Measurements from ENCODE around the gene YIF1A.
A peak's percentile ranks its signal among the peaks of the same experiment; 100 is the strongest.
"Not testable (repeated sequence)": the region's sequence is repeated elsewhere in the genome, so short reads cannot be mapped to it uniquely, and the experiment has no call there.

Gene YIF1A

GRCh38 chr11:66326261-66327111, 37.5 kb upstream of the YIF1A start:
- no peak for DNase-seq (ENCODE audit: low spot score)

DNA sequence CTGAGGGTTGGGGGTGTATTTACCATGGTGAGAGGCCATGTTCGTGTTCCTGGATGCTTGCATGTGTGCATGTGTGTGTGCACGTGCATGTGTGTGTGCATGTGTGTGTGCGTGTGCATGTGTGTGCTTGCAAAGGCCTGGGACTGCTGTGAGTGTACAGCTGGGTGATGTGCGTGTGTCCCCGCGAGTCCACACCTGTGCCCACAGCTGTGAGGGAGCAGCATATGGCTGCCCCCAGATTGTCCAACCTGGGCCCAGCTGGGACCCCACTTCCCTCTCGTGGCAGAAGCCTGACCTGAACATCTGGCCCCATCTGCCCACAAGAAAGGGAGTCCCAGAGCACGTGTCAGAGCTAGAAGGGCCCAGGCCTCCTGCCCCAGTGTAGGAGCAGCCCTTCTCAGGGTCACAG, 36.3 kb upstream of the YIF1A start:
- no peak for DNase-seq (ENCODE audit: low spot score)

- no peak for DNase-seq (ENCODE audit: low spot score)
Observed at GRCh38 chr11:66324664-66325063, 35.7 kb upstream of the YIF1A start.

- DNase-seq (ENCODE audit: low spot score): no peak
Observed at GRCh38 chr11:66323684-66324083, 34.7 kb upstream of the YIF1A start.

GRCh38 chr11:66322732-66323427, 33.9 kb upstream of the YIF1A start:
- no peak for DNase-seq (ENCODE audit: low spot score)

DNA sequence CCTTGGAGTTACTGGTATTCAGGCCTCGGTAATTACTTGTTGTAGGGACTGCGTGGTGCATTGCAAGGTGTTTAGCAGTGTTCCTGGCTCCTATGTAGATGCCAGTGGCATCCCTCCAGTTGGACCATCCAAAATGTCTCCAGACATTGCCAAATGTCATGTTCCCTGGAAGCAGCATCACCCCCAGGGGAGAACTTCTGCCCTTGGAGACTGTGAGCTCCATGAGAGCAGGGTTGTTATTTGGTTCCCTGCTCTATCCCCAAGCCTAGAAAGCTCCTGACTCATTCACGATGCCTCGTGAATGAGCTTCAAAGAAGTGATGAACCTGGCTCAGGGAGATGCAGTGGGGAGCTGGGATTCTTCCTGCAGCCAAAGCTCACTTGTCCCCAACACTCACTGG, 32.7 kb upstream of the YIF1A start:
- no peak for DNase-seq (ENCODE audit: low spot score)

GRCh38 chr11:66320748-66321147, 31.8 kb upstream of the YIF1A start:
- DNase-seq (ENCODE audit: low spot score): not testable (repeated sequence)

DNA sequence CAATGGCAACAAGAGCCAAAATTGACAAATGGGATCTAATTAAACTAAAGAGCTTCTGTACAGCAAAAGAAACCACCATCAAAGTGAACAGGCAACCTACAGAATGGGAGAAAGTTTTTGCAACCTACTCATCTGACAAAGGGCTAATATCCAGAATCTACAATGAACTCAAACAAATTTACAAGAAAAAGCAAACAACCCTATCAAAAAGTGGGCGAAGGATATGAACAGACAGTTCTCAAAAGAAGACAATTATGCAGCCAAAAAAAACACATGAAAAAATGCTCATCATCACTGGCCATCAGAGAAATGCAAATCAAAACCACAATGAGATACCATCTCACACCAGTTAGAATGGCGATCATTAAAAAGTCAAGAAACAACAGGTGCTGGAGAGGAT, 31.3 kb upstream of the YIF1A start:
- DNase-seq (ENCODE audit: low spot score): not testable (repeated sequence)

GRCh38 chr11:66318600-66318970, 29.6 kb upstream of the YIF1A start:
- DNase-seq (ENCODE audit: low spot score): no peak

DNA sequence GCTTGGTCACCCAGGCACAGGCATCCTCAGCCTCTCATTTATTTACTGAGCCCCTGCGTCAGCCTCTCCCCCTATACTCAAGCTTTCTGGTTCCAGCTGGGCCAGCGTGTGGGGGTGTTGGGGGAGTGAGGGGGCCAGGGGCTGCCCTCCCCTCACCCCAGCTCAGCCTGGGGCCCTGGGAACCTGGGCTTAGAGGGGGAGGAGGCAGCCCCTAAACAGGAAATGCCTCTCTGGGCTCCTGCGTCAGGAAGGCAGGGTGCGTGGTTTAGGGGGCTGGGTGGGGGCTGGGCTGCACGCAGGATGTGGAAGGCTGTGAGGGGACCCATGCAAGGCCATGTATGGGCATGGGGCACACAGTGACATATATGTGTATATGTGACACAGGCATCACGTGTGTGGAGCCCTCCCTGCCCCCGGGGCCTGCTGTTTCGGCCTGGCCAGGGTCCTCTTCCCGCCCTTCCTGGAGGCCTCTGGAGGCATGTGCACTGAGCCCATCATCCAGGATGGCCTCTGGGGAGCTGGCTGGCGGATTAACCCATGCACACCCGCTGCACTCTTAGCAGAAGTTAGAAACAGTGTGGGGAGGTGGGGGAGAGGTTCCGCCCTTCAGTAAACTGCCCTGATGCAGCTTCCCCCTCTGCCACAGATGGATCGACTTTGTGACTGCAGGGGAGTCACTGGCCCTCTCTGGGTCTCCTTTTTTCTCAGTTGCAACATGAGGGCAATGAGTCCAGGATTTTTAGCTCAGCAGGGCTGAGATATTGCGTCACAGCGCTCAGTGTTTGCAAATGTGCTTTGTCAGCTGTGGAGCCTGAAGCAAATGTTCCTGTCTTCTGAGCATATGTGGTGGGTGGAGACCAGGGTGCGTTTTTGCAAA, 29.0 kb upstream of the YIF1A start:
- no peak for DNase-seq (ENCODE audit: low spot score)

GRCh38 chr11:66317322-66317722, 28.4 kb upstream of the YIF1A start:
- no peak for DNase-seq (ENCODE audit: low spot score)

DNA sequence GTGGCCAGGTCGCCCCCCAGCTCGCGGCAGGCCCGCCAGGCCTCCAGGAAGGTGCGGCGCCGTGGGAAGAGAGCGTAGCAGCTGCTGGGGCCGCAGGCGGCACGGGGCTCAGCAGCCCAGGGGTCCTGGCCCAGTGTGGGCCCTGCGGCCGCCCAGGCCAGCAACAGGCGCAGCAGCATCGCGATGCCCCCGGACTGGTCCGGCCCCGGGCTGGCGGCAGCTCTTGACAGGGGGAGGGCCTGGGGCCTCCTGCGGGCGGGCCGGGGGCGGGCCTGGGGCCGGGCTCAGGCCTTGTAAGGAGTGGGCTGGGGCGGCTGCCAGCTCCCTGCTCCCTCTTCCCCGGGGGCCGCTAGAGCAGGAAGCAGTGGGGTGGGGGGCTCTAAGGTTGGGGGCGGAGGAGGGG, 27.9 kb upstream of the YIF1A start, which contains the start of gene CD248:
TSS of gene CD248 (minus strand) at position 196 of the 403 bp plus-strand sequence. CDS start at position 179, 17 bp downstream.
- peak; percentile 87 for DNase-seq (ENCODE audit: low spot score)

DNA sequence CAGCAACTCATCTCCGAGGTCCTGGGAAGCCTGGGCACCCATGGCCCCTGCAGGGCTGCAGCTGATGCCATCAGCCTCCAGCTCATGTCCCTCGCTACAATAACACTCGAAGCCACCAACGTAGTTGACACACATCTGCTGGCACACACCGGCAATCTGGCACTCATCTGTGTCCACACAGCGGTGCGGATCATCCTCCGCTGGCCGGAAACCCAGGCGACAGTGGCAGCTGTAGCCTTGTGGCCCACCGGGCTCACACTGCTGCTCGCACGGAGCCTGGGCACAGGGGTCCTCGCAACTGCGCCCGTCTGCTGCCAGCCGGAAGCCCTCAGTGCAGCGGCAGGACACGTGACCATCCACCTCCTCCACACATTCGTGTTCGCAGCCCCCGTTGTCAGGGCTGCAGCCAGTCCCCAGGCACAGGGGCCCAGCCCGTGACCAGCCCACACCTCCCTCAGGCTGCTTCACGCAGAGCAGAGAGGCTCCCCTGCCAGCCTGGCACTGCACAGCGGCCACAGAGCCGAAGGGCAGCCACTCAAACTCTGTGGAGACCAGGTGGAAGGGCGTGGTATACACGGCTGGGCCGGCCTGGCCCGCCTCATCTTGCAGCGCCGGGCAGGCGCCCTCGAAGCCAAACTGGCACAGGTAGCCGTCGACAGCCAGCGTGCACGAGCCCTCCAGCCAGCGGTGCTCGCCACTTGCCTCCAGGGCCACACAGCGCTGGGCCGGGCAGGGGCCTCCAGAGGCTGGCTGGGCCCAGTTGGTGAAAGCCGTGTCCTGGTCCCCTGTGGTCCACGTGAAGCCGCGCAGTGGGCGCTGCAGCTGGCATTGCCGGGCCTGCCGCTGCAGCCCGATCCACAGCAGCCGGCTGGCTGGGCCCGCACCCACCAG, 27.2 kb upstream of the YIF1A start:
- DNase-seq (ENCODE audit: low spot score): no peak

- no peak for DNase-seq (ENCODE audit: low spot score)
Observed at GRCh38 chr11:66315498-66315885, 26.5 kb upstream of the YIF1A start.

DNA sequence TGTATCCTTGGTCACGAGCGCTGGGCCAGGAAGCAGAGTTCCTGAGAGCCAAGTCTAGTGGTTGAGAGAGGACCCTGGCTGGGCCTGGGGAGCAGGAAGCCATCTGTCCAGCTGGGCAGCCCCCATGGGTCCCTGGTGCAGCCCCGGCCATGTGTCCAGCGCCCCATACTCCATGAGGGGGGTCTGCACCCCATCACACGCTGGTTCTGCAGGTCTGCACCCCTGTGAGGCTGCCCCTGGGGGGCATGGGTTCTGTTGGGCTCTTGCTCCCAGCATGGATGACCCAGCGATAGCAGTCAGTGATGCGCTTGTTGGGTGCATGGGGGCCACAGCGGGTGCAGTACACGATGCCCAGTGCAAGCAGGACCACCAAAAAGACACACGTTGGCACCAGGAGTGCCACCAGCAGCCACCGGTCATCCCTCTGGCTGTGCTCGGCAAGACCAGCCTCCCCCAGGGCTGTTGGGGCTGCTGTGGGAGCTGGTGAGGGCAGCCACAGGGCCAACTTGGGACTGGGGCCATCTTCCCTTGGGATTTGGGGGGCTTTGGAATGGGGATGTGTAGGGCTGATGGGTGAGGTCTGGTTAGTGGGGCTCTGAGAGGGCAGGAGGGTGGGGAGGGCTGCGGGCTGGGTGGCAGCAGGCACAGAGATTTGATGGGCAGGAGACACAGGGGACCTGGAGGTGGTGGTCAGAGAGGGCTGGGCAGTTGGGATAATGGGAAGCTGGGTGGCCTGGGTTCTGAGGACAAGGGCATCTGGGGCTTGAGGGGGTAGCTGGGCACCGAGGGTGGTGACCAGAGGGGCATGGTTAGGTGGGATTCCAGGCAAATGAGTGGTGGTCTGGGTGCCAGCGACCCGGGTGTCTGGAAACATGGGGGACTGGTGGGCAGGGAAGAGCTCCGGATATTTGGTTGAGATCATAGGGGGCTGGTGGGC, 25.9 kb upstream of the YIF1A start:
- no peak for DNase-seq (ENCODE audit: low spot score)

DNA sequence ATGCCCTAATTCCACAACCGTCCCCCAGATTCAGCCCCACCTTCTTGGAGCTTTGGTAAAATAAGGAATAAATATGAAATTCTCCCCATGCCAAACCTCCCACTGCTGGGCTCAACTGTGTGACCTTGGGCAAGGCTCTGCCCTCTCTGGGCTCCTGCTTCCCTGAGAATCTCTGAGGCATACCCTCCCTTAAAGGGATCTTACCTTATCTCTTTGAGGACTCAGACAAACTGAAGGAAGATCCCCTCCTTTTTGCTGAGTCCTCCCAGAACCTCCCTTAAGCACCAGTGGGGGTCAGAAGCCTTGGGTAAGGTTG, 25.2 kb upstream of the YIF1A start:
- DNase-seq (ENCODE audit: low spot score): no peak

DNA sequence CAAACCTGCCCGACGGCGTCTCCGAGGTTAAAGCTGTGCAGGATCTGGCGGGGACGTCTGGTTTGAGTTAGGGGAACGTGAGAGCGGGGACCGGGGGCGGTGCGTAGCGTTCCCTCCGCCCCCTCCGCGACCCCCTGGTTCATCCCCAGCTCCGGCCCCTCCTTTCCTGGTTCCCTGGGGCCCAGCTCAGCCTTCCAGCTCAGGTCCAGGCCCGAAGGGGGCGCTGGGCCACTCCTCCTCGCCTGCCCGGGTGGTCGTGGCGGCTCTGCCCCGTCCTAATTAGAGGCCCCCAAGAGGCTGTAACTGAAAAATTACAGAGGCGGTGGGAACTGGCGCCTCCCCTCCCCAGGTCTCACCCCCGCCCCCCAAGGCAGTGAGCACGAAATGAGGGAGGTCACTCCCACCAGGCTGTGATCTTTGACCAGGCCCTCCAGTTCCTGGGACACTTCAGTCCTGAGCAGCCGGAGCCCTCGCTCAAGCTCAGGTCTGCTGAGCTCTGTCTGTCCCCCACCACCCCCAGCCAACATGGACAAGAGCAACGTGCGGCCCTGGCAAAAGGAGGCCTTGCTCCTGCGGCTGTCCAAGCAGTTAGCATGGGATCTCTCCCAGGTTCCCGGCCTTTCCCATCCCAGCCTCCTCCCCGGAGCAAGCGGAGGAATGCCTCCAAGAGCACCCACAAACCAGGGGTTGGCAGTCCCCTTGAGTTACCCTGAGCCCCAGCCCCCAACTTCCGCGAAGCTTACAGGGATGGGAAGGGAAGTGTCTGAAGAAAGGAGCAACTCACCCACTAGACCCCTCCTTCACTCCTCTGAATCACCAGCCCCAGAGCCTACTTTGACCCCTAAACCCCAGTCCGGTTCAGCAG, 24.6 kb upstream of the YIF1A start:
- DNase-seq (ENCODE audit: low spot score): peak; percentile 91

- peak; percentile 99 for DNase-seq (ENCODE audit: low spot score)
Observed at GRCh38 chr11:66312549-66313320, 23.8 kb upstream of the YIF1A start.

Measured in left forelimb (tissue), 1 donor.